ENCODE data around the gene STEAP3.

DNA sequence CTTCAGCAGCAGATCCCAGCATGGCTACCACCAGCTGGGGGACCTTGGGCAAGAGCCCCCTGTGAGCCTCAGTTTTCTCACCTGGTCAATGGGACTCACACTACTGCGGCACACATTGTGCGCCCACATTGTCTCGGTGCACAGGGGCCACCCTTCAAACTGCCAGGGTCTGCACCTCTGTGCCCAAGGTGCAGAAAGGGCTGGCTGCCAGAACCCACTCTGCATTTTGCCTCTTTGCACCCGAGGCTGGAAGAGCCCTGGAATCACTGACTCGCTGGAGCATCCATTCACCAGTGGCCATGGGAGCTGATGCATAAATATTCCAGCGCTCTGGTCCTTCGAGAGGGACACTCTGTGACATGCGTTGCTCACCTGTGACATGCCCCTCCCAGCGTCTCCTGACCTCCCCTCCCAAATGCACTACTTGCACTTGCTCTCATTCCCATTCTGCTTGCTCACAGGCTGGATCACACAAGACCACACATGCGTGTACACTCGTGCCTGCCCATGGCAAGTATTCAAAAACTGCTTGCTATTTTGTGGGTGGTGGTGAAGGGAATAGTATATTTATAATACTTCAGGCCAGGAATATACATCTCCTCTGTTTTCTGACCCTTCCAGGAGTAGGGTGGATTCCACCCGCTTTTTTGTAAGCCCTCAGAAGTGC is 46.3 kb upstream of the STEAP3 start:
- TF ChIP-seq POLR2A (IDR thresholded peaks at IDR 0.05; ENCODE audit: low read depth), result no peak
- TF ChIP-seq POLR2AphosphoS5 (IDR thresholded peaks at IDR 0.05), result no peak

Measured in esophagus muscularis mucosa (tissue), 2 donors.